ENCODE results near the gene SDK1. TPM values are rescaled to one million over a fixed set of nuclear protein-coding genes. Genes with fewer than 3 reads are reported as not detected.

Gene SDK1
- total RNA-seq, 4 donors from 2014 or later: 7.5 to 35.0 (median 10.2) TPM

DNA sequence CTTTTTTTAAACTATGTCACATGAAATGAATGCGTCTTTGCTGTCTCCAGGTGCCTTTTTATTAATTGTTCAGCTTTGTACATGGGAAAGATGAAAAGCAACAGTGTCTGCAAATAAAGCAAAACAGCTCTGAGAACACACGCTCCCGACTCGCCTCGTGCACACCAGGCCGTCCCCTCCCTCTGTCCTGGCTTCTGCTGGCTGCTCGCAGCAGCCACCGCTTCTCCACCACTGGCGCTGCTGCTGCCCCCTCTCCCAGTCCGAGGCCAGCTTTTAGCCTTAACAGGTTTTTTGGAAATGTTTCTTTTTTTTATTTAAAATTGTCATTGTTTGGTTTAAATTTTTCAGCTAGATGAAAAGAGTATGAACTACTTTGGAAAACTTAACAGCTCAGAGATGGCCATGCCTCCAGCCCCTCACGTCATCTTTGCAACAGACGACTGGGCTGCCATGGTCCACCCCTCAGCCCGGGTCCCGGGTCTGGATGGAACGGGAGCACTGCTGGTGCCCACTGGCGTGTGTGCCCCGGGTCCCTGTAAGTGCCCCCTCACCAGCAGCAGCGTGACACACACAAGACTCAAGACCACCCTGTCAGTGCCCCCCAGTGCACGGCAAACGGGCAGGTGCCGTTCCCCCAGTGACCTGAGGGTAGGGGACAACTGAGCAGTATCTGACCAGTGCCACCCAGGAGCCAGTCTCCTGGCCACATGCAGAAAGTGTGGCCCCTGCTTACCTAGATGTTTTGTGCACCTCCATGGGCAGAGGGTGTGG lies 965.4 kb downstream of the SDK1 start:
- no peak for TF ChIP-seq CTCF (IDR thresholded peaks at IDR 0.05; ENCODE audit: low read depth)

DNA sequence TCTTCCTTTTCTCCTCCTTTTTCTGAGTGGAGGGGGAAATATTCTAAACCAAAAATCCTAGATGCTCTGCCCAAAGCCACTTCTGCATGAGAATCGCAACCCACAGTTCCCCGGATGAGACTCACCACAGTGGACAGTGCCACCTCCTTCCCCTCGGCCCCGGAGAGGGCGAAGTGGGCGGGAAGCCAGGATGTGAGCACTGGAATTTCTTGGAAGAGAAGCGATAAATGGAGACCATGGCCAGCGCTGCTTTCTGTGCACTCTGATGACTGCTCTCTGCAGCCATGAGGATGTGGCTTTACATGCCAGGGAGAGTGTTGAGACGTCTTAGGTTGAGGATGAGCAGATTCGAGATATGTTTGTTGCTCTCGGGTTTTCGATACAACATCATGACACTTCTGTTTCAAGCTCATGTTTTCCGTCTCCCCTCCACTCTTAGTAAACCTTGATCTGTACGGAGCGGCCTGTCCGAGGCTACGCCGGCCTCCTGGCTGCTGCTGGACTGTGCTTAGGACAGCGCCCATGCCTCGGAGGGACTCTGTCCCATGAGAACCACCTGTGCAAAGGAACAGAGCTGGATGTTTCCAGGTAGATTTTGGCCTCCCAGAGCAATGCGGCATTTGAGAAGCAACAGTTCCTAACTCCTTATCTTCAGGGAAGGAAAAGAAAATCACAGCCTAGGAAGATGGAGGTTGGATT lies 966.4 kb downstream of the SDK1 start:
- TF ChIP-seq CTCF (IDR thresholded peaks at IDR 0.05; ENCODE audit: low read depth): no peak

- no peak for TF ChIP-seq CTCF (IDR thresholded peaks at IDR 0.05; ENCODE audit: low read depth)
These were observed 967.3 kb downstream of the SDK1 start for GRCh38 chr7:4268040-4268965.

GRCh38 chr7:4269086-4269485 lies 968.0 kb downstream of the SDK1 start:
- TF ChIP-seq CTCF (IDR thresholded peaks at IDR 0.05; ENCODE audit: low read depth): no peak

DNA sequence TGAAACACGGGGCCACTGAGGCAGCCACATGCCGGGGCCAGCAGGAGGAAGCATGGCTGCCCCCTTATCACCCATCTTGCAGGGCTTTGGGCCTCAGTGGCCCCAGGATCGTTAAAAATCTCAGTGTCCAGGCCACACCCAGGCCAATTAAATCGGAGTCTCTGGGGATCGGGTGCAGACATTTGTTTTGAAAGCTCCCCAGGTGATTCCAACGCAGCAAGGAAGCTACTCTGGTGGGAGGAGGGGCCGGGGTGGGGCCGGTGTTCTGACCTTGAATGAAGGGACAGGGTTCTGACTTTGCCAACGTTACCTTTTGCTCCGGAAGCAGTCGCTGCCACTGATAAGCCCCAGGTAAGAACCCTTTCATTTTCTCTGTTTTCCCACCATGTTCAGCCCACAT lies 968.7 kb downstream of the SDK1 start:
- TF ChIP-seq CTCF (IDR thresholded peaks at IDR 0.05; ENCODE audit: low read depth): no peak

- TF ChIP-seq CTCF (IDR thresholded peaks at IDR 0.05; ENCODE audit: low read depth): no peak
These were observed 969.2 kb downstream of the SDK1 start for GRCh38 chr7:4270268-4270667.
